Prostate gland (tissue), 2 donors: ENCODE measurements around the gene CEP76. TPM values are rescaled to one million over a fixed set of nuclear protein-coding genes. Genes with fewer than 3 reads are reported as not detected.
A peak's percentile ranks its signal among the peaks of the same experiment; 100 is the strongest.

Source experiments
- DNase-seq: peaks from one replicate; pipeline ENCODE4 v3.0.0-alpha.2; 2019; ENCODE audit warnings: low spot score
- H3K27ac ChIP-seq, 2 donors: fragments of 200-600 bp; sonication (generic); 2 replicates each; pipeline ENCODE4 v1.5.1; 2017 to 2019
- H3K27me3 ChIP-seq: fragments of 200-600 bp; sonication (generic); replicated peaks from 2 replicates; pipeline ENCODE4 v1.5.1; 2019; ENCODE audit not compliant: insufficient read depth
- H3K36me3 ChIP-seq, 2 donors: fragments of 200-600 bp; sonication (generic); 1 replicate in 1 of 2; 2 replicates in 1 of 2; pipeline versions ENCODE4 v1.5.1 to v1.8.1; 2017 to 2019
- H3K4me1 ChIP-seq: fragments of 200-600 bp; sonication (generic); replicated peaks from 2 replicates; pipeline ENCODE4 v1.5.1; 2019
- H3K4me3 ChIP-seq, 2 donors: fragments of 200-600 bp; sonication (generic); 2 replicates each; pipeline ENCODE4 v1.5.1; 2017 to 2019
- H3K9me3 ChIP-seq: fragments of 200-600 bp; sonication (generic); 2 replicates; pipeline ENCODE4 v1.5.1; 2017
- CTCF ChIP-seq, 4 experiments: fragments of 200-600 bp in 2 of 4; fragments of 450-650 bp in 2 of 4; sonication (generic) in 2 of 4; IDR thresholded peaks; 1 replicate in 3 of 4; 2 replicates in 1 of 4; pipeline ENCODE4 v1.5.1; 2016 to 2019; ENCODE audit warnings: antibody characterized with exemption in 4 of 4, mild to moderate bottlenecking in 2 of 4, moderate library complexity in 2 of 4
- POLR2A ChIP-seq: fragments of 450-650 bp; IDR thresholded peaks from one replicate; pipeline ENCODE4 v1.6.1; 2016; ENCODE audit warnings: antibody characterized with exemption, mild to moderate bottlenecking
- POLR2AphosphoS5 ChIP-seq: sonication (generic); formaldehyde crosslinking; IDR thresholded peaks from one replicate; pipeline ENCODE4 v1.6.1; 2017; ENCODE audit warnings: antibody characterized with exemption
- WGBS: methylation state at CpG from one replicate; pipeline ENCODE4 v1.1.5; 2018; 5-methylcytosine and 5-hydroxymethylcytosine counted together
- intact Hi-C: fragments of 100-400 bp; cut with DNase I; formaldehyde crosslinking; loops from one replicate; pipeline ENCODE4 v1.14.2; 2022
- total RNA-seq, 2 donors: library from RNA; depleted of rRNA; stranded (reverse); fragments of >200 nt; gene quantifications; one replicate each; pipeline ENCODE4 v1.1.0, GENCODE V29; 2016

CEP76 gene
- total RNA-seq, 2 donors from 2014 or later: 10.5 to 13.3 TPM

GRCh38 chr18:12749121-12749520, 46.6 kb upstream of the CEP76 start:
- TF ChIP-seq POLR2AphosphoS5 (no peak), POLR2A (no peak)
- WGBS: 81% methylated on average over 13 of the region's 13 CpGs
- Histone ChIP-seq H3K4me1 (no peaks in the 10 kb centered on the region), H3K27ac (no peak overlapping the region), H3K27me3 (no peaks in the 10 kb centered on the region), H3K4me3 (no peak overlapping the region), H3K9me3 (no peaks in the 10 kb centered on the region), H3K36me3 (no peaks in the 10 kb centered on the region)
- intact Hi-C loops: loop anchor here (5.0 to 10.0 kb wide), 2 partner anchors 146 to 183 kb away; no protein-coding TSS in a partner anchor
- no peak for DNase-seq

GRCh38 chr18:12748671-12749070, 46.1 kb upstream of the CEP76 start:
- H3K9me3 ChIP-seq: no peaks in the 10 kb centered on the region
- no peaks in the 10 kb centered on the region for H3K4me1 ChIP-seq
- intact Hi-C loops: loop anchor here (5.0 to 10.0 kb wide), 2 partner anchors 146 to 184 kb away; no protein-coding TSS in a partner anchor
- no peaks in the 10 kb centered on the region for H3K27me3 ChIP-seq
- H3K4me3 ChIP-seq: no peak overlapping the region
- no peaks in the 10 kb centered on the region for H3K36me3 ChIP-seq
- 87% methylated on average over 5 of the region's 5 CpGs for WGBS
- TF ChIP-seq CTCF (IDR thresholded peaks at IDR 0.05): no peak
- TF ChIP-seq POLR2AphosphoS5: no peak
- no peak for TF ChIP-seq POLR2A
- DNase-seq: no peak
- H3K27ac ChIP-seq: no peak overlapping the region

DNA sequence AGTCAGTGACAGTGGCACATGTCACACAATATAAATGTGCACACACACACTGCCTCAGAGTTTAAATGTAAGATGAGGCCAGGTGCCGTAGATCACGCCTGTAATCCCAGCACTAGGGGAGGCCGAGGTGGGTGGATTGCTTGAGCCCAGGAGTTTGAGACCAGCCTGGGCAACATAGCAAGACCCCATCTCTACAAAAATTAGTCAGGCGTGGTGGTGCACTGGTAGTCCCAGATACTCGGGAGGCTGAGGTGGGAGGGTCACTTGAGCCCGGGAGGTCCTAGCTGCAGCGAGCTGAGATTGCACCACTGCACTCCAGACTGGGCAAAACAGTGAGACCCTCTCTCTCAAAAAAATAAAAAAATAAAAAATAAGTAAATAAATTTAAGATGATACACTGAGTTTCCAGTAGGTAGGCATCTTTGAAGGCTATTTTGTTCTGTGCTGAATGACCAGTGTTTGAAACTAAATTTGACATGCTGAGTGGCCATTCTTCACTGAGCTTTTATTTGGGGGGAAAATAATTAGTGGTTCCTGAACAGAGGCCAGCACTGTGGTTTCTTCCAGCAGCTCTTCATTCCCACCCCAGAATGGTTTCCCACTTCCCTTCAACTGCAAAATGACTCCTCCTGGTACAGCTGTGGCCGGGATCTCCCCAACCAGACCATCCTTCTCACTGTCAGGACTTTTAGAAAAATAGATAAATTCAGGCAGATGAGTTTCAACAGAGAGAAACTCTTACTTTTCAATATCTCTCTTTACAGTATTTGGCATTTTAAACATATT, 45.2 kb upstream of the CEP76 start:
- H3K4me3 ChIP-seq: no peak overlapping the region
- no peak overlapping the region for H3K27ac ChIP-seq
- 91% methylated on average over 8 of the region's 8 CpGs for WGBS
- intact Hi-C loops: loop anchor here (5.0 to 10.0 kb wide), 2 partner anchors 147 to 185 kb away; no protein-coding TSS in a partner anchor
- H3K4me1 ChIP-seq: no peaks in the 10 kb centered on the region
- no peaks in the 10 kb centered on the region for H3K9me3 ChIP-seq
- H3K36me3 ChIP-seq: no peaks in the 10 kb centered on the region
- no peak for TF ChIP-seq POLR2A
- no peak for TF ChIP-seq CTCF (IDR thresholded peaks at IDR 0.05)
- no peaks in the 10 kb centered on the region for H3K27me3 ChIP-seq
- DNase-seq: no peak

- H3K9me3 ChIP-seq: no peaks in the 10 kb centered on the region
- intact Hi-C loops: loop anchor here (5.0 to 10.0 kb wide), 2 partner anchors 150 to 187 kb away; no protein-coding TSS in a partner anchor
- no peak for TF ChIP-seq POLR2A
- no peak for TF ChIP-seq CTCF (IDR thresholded peaks at IDR 0.05)
- TF ChIP-seq POLR2AphosphoS5: no peak
- DNase-seq: no peak
- H3K27me3 ChIP-seq: no peaks in the 10 kb centered on the region
- no peak overlapping the region for H3K27ac ChIP-seq
- no peaks in the 10 kb centered on the region for H3K4me1 ChIP-seq
- H3K36me3 ChIP-seq: no peaks in the 10 kb centered on the region
- no peak overlapping the region for H3K4me3 ChIP-seq
- 74% methylated on average over 7 of the region's 7 CpGs for WGBS
Observed at GRCh38 chr18:12745095-12745795, 42.7 kb upstream of the CEP76 start.

DNA sequence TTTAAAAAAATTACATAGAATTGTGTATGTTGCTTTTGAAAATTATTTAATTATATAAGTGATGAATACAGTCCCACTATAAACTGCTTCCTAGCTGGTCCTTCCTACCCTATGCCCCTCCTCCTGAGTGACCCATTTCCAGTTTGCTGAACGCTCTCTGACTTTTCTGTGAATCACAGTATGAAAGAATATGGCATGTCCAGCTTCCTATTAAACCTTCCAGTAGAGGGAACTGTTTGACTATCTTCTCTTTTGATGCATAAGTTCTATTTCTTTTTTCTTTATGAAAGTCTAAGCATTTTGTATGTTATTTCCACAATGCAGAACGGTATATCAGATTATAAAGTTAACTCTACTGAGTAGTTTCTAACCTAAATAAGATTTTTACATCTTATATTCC, 41.6 kb upstream of the CEP76 start:
- H3K4me3 ChIP-seq: no peak overlapping the region
- H3K36me3 ChIP-seq: no peaks in the 10 kb centered on the region
- no peaks in the 10 kb centered on the region for H3K27me3 ChIP-seq
- no peak for DNase-seq
- intact Hi-C loops: loop anchor here (10.0 kb wide), 1 partner anchor 151 kb away; no protein-coding TSS in a partner anchor
- H3K9me3 ChIP-seq: no peaks in the 10 kb centered on the region
- TF ChIP-seq POLR2A: no peak
- no peak for TF ChIP-seq POLR2AphosphoS5
- TF ChIP-seq CTCF (IDR thresholded peaks at IDR 0.05): peak in 3 of 4 experiments; percentile 41 to 66 (median 55)
- no peak overlapping the region for H3K27ac ChIP-seq
- no peaks in the 10 kb centered on the region for H3K4me1 ChIP-seq
- 7% methylated on average over 2 of the region's 2 CpGs for WGBS
